Renal cortical epithelial cell (primary cell): ENCODE results near the gene LHFPL2. TPM values are rescaled to one million over a fixed set of nuclear protein-coding genes. Genes with fewer than 3 reads are reported as not detected.

ENCODE experiments used
- DNase-seq: peaks from one replicate; pipeline ENCODE4 v3.0.0-alpha.2; 2011; ENCODE audit warnings: low read depth
- total RNA-seq: library from RNA; depleted of rRNA; stranded (reverse); fragments of >200 nt; gene quantifications from 2 replicates; pipeline ENCODE4 v1.2.3, GENCODE V29; 2014

Gene LHFPL2
- total RNA-seq, 1 donor from 2014 or later: 19.2 TPM

DNA sequence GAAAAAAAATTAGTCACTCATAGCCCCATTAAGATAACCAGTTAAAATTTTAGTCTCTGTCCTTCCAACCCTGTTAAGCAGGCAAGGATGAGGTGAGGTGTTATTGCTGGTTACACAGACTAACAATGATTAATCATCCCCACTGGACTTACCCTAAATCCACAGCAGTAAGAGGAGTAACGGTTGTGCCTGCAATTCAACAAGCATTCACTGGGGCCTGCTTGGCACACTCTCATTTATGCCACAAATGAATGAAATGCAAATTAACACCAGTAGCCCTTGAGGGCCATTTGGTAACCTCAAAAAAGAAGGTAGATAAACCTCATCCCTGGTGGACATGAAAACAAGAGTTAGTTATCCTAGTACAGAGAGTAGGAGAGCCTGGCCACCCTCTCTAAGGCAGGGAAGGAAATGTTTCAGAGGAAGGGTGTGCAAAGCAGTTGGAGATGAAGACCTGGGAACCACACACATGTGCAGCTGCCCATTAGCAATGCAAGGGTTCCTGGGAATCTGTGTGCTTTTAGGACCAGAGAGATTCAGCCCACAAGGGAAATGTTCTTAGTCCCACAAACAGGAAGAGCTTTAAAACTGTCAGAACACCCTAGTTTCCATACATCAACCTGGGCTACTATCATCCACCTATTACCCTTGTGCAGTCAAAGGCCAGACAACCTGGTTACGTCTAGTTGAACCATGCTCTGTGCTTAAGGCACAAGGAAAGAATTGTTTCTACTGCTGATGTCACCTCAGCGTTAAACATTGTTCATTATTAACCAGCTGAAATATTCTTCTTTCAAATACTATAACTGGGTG is 7.7 kb downstream of the LHFPL2 start:
- DNase-seq: peak; percentile 91

DNA sequence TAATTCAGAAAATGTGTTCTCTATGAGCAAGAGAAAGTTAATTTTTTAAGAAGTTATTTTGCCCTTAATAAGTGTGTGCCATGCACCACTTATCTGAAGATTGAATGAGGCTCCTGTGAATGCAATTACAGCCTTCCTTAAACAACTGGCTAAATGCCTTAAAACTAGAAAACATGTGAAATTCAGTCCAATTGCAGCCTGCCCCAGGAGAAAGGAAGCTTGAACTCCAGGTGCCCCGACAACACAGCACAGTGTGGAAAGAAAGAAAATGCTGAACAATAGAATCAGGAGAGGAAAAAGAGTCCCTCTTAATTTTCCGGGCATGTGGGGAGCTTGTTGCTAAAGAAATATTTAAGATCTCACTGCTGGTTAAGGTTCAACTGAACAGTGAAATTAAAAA is 8.8 kb downstream of the LHFPL2 start:
- no peak for DNase-seq

DNA sequence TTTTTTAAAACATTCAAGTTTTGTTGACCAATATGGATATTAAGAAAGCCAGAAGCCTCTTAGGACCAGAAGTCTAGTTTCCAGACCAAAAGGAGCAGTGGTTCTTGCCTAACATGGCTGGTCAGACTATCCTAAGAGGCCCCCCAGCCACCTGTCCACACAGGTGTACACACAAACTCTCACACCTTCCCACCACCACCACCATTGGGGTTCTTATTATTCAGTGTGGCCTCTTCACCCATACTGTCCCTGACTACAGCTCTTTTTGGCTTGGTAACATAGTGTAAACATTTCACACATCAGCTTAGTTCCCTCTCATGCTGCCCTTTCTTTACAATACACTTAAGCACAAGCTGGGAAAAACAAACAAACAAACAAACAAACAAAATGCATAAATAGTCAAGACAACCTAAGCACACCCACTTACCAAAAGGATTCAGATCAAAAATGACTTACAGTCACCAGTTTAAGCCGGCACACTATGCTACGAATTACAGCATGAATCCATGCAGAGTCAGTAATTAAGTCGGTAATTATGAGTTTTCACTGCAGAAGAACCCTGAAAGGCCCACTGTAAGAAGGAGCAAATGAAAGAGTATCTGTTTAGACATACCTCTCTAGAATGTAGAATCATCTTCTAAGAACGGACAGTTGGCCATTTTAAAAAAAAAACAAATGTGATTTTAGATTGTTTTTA is 9.5 kb downstream of the LHFPL2 start:
- DNase-seq: no peak

DNA sequence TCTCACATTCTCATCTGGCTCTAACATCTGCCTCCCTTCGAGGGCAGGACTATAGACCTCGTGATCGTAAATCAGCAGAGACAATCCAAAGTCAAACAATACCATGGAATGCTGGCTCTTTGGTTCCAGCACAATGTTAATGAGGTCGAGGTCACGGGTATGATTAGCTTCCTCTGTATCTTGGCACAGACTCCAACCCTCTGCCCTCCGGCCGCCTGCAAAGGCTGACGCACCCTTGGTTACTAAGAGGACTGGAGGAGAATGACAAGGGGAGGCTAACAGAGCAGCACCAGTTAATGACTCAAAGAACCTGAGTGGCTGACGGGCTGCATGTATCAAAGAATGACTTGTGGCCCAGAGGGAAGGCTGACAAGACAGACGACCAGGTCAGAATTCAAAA is 10.1 kb downstream of the LHFPL2 start:
- DNase-seq: peak; percentile 98

DNA sequence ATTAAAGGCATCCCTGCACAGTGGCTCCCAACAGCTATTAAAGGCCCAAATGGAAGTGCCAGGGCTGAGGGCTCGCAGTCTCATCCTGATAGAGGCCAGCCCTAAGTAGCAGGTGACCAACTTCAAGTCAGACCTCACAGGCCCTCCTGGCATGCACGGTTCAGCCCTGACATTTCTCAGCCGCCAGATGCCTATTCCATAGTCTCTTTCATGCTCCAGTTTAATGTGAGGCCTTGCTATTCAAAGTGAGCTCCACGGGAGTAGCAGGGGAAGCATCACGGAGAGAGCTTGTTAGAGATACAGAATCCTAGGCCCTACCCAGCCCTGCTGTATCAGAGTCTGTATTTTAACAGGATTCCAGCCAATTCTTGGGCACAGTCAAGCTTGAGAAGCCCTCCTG is 11.1 kb downstream of the LHFPL2 start:
- no peak for DNase-seq

GRCh38 chr5:78636682-78637081 is 11.9 kb downstream of the LHFPL2 start:
- no peak for DNase-seq

- DNase-seq: no peak
Observed at GRCh38 chr5:78634634-78635033, 13.9 kb downstream of the LHFPL2 start.

DNA sequence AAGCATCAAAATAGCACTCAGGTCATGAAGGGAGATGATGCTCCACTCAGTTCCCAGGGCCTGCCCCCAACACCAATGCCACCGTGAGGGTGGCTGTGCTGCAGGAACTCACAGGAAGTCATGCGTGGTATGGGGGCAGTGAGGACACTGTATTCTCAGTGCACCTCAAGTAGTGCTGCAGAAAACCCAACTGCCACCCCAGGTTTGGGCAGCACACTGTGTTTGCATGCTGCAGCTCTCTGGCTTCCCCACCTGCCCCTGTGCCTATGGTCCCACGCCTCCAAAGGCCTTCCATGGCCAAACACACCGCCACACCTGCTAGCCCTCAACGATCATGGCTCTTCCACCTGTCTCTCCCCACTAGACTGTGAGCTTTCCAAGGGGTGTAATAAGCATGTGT is 14.3 kb downstream of the LHFPL2 start:
- DNase-seq: no peak

DNA sequence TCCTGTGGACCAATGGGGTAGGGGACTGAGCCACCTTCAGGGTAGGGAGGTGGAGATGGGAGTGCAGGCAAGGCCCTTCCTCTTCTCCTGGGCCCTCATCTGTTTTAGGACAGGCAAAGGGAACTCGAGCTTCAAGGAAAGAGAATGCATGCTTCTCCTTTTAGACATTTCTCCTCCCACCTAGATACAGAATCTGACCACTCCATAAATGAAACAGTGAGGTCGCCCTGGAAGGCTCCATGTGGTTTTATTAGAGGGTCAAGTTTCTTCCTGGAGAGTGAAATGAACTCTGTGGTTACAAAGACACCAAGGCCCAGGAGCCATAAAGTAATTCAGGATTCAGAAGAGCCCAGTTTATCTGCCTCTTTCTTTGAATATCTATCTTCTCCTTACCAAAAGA is 14.9 kb downstream of the LHFPL2 start:
- DNase-seq: peak; percentile 55

DNA sequence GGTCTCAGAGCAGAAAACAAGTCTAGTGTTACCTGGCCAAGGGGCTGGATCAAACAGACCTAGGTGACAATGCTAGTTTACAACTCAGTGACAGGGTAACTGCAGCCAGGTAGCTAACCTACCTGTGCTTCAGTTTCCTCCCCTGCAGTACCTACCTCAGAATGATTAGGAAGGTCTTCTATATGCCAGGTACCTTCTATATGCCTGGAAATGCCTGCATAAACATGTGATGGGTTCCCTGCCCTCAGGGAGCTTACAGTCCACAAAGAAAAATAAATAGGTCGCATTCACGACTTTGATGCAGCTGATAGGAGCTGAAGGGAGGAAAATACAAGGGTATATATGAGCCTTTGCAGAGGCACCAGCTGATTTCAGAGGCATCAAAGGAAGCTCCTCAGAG is 16.1 kb downstream of the LHFPL2 start:
- DNase-seq: no peak

DNA sequence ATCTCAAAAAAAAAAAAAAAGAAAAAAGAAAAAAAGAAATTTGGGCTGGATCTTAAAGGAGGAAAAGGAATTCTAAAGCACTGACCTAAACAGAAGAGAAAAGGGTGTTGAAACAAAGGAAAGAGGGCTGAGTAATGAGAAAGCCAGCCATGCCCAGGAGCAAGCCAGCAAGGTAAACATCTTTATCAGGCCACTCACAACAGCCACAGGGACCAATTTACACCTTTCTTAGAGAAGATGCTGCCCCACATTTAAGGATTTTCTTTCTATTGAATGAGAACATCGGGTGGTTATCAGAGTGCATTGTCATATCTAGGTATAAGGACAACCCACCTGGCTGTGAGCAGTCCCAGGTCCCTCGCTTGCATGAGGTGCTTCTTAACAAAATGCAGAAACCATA is 16.6 kb downstream of the LHFPL2 start:
- no peak for DNase-seq

DNA sequence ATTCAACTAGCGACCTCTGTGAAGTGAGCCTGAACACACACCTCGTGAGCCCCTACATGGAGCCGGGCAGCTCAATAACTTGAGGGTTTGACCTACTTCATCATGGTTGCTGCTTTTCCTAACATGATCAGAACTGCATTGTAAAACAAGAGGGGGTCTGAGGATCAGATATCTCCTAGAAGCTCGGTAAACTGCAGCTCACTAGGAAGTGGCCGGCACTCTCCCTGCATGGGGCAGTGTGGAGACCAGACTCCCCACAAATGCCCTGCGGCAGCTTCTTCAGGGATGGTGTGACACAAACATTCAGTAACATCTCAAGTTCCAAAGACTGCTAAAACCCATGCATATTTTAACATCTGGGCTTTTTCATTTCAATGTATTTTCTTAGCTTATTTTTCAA is 18.5 kb downstream of the LHFPL2 start:
- no peak for DNase-seq

DNA sequence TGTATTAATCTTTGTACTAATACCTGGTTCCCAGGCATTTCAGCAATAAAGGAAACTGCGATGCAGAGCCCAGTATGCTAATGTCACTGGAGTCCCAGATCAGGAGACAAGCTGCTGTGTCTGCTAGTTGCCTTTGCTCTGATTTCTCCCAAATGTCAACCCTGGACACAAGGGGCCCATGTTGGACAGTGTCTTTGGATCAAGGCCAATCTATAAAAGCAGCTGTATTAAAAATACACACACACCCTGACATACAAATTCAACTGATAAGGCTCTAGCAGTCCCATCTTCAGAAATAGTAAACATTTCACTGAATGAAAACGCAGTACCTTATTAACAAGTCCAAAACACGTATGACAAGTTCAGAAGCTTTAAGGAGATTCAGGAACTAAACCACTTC is 18.9 kb downstream of the LHFPL2 start:
- DNase-seq: no peak

DNA sequence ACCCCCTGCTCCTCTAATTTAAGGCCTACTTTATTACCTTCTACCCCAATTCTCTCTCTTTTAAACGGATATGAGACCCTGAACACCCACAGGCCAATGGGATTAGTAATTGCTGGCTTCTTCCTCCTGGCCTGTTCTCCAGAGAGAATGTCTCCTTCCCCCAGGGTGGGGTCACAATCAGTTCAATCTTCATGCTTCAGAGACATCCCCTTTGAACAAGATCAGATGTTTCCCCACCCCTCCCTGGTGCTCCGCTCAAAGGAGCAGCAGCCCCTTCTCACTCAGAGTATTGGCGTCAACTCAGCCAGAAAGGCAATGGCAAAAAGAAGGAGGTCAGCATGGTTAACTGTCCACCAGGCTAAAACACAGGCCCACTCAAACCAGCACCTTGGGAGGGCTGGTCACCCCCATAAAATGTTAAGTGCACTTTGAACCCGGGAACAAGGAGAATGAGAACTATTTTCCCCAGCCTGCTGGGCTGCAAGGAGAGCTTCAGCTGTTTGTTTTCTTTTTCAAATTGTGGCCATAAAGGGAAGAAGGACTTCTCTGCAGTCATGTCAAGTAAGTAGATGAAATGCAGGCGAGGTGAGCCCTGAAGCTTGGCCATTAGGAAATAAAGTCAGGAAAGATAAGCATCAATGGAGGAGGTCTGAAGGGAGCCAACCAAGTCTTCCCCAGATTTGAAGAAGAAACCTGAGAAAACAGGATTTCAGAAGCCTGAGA is 20.1 kb downstream of the LHFPL2 start:
- DNase-seq: peak; percentile 53

DNA sequence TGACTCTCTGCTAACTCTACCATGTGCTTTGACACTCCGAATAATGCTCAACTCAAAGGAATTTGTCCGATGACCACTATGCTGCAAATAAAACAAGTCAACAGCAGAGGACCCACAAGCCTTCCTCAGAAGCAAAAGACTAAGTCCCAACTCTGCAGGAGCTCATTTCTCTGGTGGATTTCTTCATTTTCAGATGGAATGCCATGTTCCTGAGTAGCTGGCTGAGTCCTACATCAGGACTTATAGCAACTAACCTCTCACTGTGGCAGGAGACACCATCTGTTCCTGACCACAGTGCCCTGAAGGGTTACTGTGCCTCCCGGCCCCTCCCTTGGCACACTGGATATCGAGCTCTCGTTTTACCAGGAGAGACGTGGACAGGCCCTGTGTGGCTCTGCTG is 20.8 kb downstream of the LHFPL2 start:
- peak; percentile 61 for DNase-seq

GRCh38 chr5:78627175-78627574 is 21.4 kb downstream of the LHFPL2 start:
- DNase-seq: no peak

GRCh38 chr5:78626009-78626571 is 22.5 kb downstream of the LHFPL2 start:
- DNase-seq: no peak

DNA sequence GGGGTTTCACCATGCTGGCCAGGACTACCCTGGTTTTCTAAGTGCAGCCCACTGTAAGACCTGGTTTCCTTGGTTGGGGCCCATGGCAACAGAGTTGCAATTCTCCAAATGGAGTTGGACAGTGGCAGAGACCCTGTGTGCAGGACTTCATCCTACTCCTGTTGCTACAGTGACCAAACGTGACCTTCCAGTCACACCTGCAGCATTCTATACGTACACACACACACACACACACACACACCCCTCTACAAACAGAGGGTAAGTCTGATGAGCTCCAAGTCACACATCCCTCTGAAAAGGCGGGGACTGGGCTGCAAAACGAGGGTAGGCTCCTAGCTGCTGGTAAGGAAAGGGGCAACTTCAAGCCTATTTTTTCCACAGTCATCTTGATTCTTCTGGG is 23.6 kb downstream of the LHFPL2 start:
- DNase-seq: no peak

GRCh38 chr5:78624011-78624541 is 24.5 kb downstream of the LHFPL2 start:
- no peak for DNase-seq

- DNase-seq: no peak
Observed at GRCh38 chr5:78622302-78622971, 26.1 kb downstream of the LHFPL2 start.

- DNase-seq: no peak
Observed at GRCh38 chr5:78621291-78621738, 27.3 kb downstream of the LHFPL2 start.
